EH (cell line): ENCODE measurements around the gene NAALADL1.

Experiments used
- DNase-seq: peaks from one replicate; pipeline ENCODE4 v3.0.0-alpha.2; 2015; ENCODE audit warnings: low read depth

Gene NAALADL1, protein sequence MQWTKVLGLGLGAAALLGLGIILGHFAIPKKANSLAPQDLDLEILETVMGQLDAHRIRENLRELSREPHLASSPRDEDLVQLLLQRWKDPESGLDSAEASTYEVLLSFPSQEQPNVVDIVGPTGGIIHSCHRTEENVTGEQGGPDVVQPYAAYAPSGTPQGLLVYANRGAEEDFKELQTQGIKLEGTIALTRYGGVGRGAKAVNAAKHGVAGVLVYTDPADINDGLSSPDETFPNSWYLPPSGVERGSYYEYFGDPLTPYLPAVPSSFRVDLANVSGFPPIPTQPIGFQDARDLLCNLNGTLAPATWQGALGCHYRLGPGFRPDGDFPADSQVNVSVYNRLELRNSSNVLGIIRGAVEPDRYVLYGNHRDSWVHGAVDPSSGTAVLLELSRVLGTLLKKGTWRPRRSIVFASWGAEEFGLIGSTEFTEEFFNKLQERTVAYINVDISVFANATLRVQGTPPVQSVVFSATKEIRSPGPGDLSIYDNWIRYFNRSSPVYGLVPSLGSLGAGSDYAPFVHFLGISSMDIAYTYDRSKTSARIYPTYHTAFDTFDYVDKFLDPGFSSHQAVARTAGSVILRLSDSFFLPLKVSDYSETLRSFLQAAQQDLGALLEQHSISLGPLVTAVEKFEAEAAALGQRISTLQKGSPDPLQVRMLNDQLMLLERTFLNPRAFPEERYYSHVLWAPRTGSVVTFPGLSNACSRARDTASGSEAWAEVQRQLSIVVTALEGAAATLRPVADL

DNA sequence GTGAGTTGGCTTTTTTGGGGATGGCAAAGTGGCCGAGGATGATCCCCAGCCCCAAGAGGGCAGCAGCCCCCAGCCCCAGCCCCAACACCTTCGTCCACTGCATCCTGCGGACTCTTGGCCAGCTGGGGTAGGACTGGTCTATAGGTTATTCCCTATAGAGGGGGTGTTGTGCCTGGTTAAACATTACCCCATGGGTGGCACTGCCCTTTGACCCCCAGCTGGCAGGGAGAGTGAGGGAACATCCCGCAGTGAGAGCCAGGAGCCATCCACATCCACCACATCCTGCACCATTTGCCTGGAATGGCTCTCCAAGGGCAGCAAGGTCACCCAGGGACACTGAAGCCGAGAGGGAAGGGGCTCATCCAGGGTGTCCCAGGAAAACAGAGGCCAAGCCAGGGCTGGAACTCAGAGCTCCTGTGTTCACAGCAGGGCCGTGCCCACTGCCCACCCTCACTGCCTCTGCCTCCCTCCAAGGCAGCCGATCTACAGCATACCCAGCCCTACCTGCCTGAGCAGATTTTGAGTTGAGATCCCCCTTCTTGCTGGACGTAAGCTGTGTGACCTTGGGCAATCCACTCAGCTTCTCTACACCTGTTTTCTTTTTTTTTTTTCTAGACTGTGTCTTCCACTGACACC is at the start of gene NAALADL1:
Gene NAALADL1, minus strand, starts transcription at position 135 of the 636 bp plus-strand sequence. Its CDS starts 32 bp downstream, at position 103.
- DNase-seq, result no peak

DNA sequence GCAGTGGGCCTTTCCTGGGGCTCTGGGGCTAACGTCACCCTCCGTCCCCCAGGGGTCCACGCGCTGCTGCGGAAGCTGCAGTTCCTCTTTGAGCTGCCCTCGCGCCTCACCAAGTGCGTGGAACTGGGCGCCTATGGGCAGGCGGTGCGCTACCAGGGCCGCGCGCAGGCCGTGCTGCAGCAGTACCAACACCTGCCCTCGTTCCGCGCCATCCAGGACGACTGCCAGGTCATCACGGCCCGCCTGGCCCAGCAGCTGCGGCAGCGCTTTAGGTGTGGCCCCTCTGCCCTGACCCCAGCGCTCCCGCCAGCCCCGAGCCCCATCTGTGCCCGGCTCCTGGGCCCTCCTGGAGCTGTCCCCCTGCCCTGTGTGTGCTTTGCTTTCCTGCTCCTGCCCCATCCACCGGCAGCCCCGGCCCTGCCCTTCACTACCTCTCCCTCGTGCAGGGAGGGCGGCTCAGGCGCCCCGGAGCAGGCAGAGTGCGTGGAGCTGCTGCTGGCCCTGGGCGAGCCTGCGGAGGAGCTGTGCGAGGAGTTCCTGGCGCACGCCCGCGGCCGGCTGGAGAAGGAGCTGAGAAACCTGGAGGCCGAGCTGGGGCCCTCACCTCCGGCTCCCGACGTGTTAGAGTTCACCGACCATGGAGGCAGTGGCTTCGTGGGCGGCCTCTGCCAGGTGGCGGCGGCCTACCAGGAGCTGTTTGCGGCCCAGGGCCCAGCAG is 49.6 kb upstream of the NAALADL1 start:
- DNase-seq, result no peak

DNA sequence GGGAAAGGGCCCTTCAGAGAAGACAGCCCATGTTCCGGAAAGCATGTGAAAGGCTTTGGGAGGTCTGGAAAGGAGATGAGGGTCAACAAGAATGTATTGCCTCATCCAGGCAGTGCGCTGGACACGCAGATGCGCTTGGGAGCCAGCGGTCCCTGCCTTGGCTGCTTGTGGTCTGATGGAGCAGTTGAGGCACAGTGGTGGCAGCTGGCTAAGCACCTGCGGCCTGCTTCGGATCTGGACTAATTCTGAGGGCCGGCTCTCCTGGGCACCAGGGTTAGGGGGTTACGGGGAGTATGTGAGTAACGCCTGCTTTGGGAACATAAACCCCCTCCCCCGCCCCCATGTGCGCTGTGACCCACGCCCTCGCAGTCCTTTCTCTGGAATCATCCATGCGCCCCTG is 48.7 kb upstream of the NAALADL1 start:
- DNase-seq, result no peak

DNA sequence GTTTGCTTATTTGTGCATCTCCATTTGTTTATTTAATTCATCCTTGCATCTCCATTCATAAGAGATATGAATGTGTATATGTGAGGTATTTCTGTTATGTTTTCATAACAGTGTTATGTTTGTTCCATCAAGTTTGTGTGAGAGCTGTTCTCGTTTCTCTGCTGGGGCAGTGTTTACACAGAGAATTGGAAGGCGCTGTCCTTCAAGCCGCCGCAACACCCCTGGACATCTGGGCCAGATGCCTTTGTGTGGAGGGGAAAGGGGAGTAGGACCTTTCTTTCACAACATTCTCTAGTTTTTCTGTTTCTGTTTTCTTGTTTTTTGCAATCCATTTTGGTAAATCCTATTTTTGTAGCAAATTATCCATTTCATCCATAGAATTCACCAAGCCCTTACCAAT is 46.3 kb upstream of the NAALADL1 start:
- no peak for DNase-seq

DNA sequence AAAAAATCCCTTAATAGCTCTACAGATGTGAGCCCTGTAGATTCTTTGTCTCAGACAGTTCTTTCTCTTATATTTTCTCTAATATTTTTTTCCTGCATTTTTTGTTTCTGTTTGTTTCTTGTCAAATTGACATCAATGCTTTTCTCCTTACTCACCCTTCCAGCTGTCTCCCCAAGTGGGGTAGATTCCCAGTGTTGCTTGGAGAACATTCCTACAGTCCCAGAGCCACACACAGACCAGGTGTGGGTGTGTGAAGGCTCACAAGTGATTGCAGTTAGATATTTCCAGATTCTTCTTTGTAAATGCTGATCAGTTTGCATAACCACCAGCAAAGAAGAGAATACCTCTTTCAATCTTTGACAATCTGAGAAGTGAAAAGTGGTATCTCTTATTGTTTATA is 45.1 kb upstream of the NAALADL1 start:
- no peak for DNase-seq

DNA sequence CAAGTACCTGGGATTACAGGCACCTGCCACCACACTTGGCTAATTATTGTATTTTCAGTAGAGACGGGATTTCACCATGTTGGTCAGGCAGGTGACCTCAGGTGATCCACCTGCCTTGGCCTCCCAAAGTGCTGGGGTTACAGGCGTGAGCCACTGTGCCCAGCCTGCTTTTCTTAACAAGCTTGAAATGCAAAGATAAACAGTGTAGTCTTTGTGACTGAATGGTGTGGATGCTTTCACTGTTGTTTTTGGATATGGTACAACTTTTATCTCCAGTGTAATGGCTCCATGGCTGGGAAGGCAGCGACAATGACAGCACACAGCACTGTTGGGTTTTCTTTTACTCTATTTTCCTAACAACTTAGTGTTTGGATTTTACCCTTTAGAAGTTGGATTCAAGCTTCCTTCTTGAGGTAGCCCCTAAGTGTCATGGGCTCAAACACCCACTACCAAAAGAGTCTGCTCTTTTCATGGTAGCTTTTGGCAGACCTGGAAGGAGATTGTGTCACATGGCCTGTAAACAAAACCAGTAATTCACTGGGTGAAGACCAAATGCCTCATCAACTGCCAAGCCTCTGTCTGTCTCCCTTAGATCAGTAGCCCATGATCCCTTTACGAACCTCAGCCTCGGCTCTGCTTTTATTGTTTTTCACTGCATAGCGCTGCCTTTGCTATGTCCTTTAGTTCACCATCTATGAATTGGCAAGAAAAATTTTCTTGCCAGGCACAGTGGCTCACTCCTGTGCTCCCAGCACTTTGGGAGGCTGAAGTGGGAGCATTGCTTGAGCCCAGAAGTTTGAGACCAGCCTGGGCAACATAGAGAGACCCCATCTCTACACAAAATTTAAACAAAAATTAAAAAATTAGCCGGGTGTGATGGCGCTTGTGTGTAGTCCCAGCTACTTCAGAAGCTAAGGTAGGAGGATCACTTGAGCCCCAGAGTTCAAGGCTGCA is 44.1 kb upstream of the NAALADL1 start:
- peak; percentile 72 for DNase-seq

DNA sequence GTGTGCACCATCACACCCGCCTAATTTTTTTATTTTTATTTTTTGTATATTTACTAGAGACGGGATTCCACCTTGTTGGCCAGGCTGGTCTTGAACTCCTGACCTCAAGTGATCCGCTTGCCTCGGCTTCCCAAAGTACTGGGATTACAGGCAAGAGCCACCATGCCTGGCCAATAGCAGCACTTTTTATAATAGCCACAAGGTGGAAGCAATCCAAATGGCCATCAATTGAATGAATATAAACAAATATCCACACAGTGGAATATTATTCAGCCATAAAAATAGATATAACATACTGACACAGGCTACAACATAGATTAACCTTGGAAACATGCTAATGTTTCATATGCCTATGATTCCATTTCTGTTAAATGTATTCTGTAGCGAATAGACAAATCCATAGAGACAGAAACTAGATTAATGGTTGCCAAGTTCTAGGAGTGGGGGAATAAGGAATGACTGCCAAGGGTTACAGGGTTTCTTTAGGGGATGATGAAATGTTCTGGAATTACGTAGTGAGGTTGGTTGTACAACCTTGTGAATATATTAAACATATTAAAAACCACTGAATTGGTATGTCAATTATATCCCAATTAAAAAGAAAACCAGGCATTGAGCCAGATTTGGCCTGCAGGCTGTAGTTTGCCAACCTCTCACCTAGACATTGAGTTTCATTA is 42.5 kb upstream of the NAALADL1 start:
- DNase-seq, result no peak

DNA sequence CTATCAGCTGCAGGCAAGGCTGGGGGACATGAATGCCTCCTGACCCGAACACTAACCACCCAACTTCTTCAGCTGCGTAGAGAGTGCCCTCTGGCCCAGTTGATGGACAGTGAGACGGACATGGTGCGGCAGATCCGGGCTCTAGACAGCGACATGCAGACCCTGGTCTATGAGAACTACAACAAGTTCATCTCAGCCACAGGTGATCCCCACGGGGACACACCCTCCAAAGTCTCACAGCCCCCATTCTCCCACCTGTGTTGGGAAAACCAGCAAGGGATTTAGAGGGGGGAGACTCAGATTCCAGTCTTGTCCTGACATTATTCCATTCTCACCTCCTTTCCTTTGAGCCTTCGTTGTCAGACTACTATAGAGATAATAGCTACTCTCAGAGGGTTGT is 38.6 kb upstream of the NAALADL1 start:
- DNase-seq, result no peak

DNA sequence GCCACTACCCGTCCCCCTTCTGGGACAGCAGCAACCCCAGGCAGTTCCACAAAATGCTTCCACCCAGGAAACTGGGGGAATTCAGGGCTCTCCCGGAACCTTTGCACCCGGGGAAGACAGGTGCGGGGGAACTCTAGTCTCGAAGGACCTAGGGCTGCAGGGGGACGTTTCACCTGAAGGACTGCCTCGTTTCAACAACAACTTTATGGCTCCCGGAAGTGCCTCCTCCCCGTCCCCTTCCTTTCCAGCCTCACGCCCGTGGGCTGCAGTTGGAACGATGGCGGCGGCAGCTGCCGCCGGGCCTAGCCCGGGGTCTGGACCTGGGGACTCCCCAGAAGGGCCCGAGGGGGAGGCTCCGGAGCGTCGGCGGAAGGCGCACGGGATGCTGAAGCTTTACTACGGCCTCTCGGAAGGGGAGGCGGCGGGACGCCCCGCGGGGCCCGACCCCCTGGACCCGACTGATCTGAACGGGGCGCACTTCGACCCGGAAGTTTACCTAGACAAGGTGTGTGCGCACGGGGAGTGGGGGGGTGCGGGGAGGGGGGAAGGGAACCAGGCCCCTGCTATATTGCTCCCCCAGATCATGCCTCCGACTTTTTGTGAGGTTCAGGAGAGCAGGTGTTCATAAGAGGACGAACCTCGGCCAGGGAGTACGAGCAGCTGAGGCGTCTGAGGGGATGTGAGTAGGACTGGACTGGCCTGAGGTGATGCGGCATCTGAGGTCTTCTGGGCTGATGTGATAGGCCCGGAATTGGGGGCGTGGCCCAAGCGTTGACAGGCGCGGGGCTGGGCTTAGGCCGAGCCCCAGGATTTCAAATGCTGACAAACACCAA is 37.8 kb upstream of the NAALADL1 start, which contains the start of gene VPS51:
Gene VPS51, plus strand, starts transcription at position 241 of the 833 bp plus-strand sequence. Its CDS starts 37 bp downstream, at position 278.
- DNase-seq, result peak; percentile 91

DNA sequence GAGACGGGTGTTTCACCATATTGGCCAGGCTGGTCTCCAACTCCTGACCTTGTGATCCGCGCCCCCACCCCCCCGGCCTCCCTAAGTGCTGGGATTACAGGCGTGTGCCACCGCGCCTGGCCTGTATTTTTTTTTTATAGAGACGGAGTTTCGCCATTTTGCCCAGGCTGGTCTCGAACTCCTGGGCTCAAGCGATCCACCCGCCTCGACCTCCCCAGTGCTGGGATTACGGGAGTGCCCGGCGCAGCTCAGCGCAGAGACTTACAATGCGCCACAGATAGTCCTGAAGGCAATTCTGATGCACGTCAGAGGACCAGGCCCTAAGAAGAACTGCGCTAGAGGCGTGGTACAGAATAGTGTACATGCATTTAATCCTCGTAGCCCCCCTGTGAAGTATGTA is 37.1 kb upstream of the NAALADL1 start:
- no peak for DNase-seq

DNA sequence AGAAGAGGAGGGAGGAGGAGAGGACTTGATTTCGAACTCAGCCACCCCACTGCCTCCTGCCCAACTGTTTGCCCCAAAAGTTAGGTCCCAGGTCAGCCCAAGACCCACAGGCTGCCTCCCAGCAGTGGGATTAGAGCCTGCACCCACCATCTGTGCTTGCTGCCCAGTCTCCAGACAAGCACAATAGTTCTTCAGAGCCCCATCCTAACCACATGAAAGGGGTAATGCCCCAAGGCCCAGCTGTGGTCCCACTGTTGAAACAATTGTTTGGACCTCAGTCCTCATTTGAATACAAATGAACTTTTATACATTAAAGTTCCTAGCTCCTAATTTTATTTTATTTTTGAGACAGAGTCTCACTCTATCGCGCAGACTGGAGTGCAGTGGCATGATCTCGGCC is 32.3 kb upstream of the NAALADL1 start:
- no peak for DNase-seq

DNA sequence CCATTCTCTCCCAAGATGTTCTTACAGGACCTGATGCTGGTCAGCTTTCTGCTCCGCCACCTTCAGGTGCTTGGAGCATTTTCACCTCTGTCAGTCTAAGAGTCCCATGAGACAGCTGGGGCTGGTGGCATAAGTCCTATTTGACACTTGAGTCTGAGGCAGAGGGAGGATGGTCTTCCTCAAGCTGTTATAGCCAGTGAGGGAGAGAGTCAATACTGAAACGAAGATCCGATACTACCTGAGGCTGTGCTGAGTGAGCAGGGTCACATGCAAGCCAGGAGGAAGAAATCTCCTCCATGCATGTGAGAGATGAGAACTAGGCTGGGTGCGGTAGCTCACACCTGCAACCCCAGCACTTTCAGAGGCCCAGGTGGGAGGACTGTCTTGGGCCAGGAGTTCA is 31.3 kb upstream of the NAALADL1 start:
- no peak for DNase-seq

DNA sequence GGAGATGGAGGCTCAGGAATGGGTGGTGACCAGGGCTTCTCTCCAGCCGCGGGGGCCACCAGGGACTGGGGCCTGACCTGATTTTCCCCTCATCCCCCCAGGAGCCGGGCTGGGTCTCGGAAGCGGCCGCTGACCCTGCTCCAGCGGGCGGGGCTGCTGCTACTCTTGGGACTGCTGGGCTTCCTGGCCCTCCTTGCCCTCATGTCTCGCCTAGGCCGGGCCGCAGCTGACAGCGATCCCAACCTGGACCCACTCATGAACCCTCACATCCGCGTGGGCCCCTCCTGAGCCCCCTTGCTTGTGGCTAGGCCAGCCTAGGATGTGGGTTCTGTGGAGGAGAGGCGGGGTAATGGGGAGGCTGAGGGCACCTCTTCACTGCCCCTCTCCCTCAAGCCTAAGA is 29.5 kb upstream of the NAALADL1 start:
- no peak for DNase-seq

DNA sequence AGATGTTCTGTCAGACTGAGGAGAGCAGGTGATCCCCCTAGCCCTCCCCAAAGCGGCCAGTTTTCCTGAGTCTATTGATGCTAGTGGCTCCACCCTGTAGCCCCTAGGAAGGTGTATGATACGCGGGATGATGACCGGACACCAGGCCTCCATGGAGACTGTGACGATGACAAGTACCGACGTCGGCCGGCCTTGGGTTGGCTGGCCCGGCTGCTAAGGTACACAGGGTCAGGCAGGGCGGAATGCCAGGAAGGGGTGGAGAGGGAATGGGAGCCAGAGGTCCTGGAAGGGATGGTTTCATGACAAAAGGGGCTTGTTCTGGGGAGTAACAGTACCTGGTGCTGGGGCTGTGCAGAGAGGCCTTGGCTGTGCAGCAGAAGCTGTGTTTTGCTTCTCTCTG is 28.9 kb upstream of the NAALADL1 start:
- DNase-seq, result no peak

DNA sequence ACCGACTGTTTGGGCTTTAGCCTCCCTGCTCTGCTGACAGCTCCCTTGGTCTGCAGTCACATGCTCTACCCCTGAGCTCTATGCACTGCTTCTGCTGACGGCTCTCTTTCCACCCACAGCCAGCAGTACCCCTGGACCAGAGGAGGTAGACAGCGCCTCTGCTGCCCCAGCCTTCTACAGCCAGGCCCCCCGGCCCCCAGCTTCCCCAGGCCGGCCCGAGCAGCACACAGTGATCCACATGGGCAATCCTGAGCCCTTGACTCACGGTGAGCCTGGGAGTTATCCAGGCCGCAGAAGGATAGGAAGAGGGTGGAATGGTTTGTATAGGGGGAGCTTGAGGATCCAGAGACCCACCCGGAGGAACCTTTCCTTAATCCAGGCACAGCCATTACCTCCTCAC is 28.5 kb upstream of the NAALADL1 start:
- DNase-seq, result no peak

DNA sequence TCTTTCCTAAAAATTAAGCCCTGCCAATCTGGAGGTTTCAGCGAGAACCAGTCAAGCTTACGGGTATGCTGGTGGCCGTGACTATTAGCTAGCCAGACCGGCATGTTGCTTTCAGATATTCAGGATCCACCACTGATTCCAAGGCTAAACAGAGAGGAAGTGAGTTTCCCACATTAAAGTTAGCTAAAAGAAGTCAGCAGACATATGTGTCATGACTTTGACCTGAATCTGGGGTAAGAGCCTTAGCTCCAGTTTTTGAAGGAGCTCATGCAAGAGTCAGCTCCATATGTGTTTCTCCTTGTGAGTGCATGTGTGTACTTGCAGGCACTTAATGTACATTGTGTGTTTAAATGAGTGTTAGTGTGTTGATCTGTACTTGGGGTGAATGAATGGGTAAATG is 27.1 kb upstream of the NAALADL1 start:
- DNase-seq, result no peak

DNA sequence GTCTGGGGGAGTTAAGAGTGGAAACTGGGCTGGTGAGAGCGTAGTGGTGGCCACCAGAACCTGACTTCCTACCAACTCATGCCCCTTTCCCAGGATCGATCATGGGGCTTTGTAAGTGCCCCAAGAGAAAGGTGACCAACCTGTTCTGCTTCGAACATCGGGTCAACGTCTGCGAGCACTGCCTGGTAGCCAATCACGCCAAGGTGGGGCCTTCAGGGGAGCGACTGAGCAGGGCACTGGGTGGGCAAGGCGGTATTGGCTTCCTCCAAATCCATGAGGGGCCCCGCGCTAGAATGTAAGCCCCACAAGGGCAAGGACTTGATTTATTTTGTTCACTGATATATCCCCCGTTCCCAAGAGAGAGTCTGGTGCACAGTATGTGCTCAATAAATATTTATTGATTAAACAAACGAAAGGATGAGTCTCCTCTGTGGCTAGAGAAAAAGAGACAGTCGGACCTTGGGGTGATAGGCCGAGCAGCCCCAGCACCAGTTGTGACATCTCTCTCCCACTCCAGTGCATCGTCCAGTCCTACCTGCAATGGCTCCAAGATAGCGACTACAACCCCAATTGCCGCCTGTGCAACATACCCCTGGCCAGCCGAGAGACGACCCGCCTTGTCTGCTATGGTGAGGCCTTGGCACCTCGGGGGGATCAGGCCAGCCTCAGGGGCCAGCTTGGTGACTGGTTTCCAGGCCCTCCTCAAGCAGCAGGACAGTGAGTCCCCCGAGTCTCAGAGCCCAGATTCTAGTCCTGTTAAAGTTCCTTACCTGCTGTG is 26.4 kb upstream of the NAALADL1 start:
- DNase-seq, result no peak

DNA sequence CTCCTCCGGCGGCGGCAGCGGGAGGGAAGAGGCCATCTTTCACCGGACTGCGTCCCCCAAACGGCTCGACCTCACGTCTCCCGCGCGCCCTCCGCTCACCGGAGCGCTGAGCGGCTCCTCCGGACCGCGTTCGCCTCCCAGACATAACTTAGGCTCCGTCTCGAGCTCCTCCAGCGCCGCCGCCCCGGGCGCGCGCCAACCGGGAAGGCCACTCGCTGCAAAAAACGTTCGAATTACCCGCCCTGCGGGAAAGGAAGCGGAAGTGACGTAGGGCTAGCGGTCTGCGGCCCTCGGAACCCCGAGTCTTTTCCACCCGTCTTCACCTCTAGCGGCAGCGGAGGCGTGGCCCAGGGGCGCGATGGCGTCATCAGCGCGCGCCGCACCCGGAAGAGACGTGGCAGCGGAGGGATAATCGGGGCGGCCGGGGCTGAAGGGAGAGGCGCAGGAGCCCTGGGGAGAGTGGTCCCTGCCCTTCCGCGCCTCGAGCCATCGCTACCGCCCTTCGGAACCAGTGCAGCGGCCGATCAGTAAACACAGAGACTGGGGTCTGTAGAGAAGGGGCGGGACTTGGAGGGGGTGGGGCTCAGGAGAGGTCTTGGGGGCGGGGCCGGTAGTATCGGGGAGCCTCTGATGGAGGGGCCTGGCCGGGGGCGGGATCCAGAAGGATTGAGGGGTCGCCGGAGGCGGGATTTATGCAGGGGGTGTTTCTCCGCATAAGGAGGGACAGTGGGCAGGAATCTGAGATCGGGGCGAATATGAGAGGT is 25.7 kb upstream of the NAALADL1 start, which contains the start of the genes CDCA5 and ZFPL1:
Gene CDCA5, minus strand, starts transcription at position 207 of the 764 bp plus-strand sequence. Its CDS starts 62 bp downstream, at position 145.
Gene ZFPL1, plus strand, starts transcription at position 389 of the 764 bp plus-strand sequence. CDS start 477 bp downstream, outside the sequence.
- DNase-seq, result peak; percentile 96
